GM21528 (cell line): ENCODE measurements around the gene VIPR1.

Experiments used
- ATAC-seq: cut with Tn5 transposase; IDR thresholded peaks from one replicate; pipeline ENCODE4 v1.9.1; 2021; ENCODE audit warnings: mild to moderate bottlenecking, moderate library complexity; ENCODE audit not compliant: unreplicated experiment, low FRiP score

Gene VIPR1

DNA sequence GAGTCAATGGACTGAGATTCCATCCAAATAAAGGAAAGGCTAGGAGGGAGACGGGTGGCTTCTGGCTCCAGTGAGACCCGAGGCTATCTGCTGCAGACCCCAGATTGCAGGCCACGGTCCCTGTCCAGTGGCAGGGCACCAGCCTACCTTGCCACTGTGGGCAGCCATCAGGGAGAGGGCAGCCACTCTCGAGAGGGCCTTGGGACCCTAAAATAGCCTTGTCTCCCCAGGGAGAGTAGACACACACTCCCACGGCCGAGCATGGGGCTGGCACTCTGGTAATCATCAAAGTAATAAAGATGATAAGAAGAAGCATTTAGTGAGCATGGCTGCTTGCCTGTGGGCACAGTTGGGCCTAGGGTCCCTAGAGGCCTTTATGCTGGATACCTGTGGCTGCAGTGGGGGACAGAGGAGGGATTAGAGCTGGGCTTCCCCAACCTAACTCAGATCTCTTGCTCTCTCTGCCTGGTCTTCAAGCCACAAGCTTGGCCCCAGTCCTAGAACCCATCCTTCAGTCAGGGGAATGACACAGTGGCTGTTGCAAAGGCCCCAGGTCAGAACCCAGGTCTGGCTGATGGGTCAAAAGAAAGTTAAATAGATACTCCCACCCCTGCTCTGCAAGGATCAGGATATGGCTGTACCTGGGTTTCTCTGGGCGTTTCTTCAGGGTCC lies 9.2 kb upstream of the VIPR1 start:
- no peak for ATAC-seq

DNA sequence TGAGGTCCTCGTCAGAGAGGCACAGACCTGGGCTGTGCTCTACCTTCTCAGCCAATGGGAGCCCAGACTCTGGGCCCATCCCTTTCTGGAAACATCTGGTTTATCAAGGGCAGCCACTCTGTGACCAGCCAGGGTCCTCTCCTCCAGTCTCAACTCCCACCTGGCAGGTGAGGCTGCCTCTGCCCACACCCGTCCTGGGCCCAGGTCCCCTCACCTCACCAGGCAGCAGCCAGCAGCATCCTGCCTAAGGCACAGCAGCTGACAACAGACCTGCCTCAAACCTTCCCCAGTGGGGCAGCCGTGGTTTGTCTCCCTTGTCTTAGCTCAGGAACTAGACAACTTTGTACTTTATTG lies 8.7 kb upstream of the VIPR1 start:
- ATAC-seq, result no peak

DNA sequence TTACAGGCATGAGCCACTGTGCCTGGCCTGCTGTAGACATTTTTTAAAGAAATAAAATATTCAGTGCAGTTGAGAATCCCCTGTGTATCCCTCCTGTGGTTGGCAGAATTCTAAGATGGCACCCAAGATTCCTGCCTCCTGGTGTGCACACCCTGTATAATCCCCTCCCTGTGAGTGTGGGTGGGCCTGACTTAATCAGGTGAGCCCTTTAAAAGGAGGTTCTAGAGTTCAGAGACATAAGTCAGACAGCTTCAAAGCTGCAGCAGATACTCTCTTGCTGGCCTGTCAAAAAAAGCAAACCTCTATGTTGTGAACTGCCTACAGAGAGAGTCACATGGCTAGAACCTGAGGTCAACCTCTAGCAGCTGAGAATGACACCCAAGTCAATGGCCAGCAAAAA lies 7.0 kb upstream of the VIPR1 start:
- ATAC-seq, result no peak

DNA sequence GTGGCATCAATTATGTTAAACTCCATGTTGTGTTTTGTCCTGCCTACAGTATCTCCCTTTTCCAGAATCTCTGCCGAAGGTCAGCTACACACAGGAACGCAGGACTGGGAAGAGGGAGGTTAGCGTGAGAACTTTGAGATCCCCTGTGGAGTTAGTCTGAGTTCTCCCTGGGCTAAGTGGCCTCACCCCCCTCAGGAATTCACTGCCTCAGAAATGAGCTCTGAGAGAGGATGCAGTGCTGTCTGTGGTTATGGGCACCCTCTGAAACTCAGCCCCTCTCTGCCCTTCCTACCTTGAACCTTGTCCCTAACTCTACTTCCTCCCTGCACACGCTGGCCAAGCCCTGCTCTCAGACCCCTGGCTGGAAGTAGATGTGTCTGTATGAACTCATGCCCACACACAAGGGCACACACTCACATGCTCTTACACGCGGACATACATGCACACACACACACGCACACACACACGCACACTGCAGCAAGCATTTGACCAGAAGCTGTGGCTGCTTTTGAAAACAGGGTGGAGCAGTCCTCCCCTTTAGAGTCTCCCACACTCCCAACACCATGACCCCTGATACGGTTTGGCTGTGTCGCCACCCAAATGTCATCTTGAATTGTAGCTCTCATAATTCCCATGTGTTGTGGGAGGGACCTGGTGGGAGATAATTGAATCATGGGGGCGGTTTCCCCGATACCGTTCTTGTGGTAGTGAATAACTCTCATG lies 5.3 kb upstream of the VIPR1 start:
- no peak for ATAC-seq

DNA sequence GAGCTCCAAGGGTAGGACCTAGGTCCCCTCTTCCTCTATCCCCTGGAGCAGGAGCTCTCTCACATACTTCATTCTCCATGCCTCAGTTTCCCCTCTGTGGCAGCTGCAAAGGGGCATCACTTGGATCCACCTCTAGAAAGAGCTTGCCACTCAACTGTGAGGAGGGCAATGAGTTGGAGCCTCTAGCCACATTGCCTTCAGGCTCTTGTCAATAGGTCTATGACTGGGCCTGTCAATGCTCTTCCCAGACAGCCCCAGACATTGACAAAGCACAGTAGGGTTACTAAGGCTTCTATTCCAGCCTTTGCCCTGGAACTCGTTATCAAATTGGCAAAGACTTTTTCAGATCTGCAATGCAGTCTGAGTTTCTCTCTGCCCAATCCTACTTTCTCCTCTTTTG lies 4.4 kb upstream of the VIPR1 start:
- ATAC-seq, result no peak

DNA sequence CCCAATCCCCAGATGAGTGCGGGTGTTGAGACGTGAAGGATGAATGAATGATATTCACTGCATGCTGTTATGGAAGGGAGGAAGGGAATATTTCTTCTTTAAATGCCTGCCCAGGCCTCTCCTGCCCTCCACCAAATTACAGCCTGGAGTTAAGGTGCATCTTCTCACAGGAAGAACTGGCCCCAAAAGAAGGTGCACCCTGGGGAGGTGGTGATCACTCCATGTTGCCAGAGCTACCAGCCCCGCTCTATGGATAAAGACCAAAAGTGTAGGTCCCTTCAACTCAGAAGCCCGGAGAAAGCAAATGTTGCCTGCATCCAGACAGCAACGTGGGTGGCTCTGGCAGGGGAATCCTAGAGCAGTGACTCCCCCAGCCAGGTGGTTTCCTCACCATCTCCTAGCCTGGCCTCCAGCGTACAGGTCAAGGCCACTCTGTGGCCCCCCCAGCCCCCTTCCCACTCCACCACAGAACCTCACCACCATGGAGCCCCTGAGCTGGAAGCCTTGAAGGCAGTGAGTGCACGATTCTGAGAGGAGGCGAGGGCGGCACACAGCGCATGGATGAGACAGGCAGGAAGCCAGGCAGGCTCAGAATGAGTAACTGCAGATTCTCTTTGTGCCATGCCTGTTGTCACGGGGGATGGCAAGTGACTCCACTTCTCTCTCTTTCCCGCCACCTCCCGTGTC lies 3.5 kb upstream of the VIPR1 start:
- ATAC-seq, result no peak

DNA sequence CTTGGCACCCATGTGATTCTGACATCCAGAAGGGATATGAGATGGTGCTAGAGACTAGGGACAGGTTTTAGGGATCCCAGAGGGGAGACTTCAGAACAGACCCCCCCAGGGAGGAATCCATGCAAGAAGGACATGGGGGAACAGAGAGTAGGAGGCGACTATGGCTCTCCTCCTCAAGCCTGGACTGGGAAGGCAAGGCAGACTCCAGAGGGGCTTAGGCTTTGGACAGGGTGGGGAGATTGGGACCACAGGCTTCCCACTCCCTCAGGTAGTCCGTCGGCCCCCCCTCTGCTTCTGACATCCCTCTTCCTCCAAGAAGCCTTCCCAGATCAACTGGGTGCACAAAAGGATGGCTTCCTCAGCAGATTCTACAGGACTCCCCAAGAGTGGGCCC lies 3.0 kb upstream of the VIPR1 start:
- no peak for ATAC-seq

DNA sequence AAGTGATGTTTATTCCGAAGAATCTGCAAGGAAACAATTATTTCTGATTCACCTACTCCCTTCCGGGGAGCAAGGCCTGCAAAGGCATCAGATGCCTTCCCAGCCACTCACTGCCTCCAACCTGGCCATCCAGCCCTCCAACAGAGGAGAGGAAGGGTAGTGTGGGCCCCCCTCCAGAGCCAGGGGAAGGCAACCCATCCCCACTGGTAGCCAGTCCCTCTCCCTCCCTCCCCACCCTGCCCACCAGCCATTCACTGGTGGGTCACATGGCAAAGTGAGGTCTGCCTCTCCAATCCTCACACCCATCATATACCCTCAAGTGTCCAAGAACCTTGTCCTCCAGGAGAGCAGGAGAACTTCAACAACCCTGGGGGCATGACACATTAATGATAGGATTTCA lies 2.4 kb upstream of the VIPR1 start:
- ATAC-seq, result no peak

DNA sequence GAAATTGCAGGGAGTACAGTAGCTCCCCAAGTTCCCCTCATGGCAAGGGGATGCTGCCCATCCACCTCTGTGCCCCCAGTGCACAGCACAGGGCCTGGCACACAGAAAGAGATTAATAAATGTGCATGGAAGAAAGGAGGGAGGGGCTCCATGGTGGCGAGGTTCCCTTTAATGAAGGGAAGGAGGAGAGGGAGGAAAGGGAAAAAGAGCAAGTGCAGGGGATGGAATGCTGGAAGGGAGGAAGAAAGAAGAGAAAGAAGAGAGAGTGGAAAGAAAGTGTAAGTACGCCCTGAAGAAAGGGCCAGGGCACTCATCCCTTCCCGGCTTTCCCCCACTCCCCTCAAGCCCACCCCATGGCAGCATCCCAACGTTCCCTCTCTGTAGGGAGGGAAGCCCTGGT lies 1.5 kb upstream of the VIPR1 start:
- no peak for ATAC-seq

DNA sequence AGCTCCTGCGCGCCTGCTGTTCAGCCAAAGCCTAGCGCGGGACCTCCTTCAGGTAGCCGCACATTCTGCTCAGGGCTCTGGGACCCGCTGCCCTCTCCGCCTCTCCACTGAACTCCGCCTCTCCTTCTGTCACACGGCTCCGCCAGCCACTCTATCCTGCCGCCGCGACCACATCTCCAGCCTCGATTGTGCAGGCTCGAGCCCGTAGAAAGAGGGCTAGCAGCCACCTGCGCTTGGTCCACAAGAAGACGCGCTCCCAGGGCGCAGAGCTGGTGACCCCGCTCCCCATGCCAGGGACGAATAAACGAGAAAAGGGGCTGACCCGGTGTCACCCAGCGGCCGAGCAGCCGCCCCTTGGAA lies 1.1 kb upstream of the VIPR1 start:
- ATAC-seq, result no peak

DNA sequence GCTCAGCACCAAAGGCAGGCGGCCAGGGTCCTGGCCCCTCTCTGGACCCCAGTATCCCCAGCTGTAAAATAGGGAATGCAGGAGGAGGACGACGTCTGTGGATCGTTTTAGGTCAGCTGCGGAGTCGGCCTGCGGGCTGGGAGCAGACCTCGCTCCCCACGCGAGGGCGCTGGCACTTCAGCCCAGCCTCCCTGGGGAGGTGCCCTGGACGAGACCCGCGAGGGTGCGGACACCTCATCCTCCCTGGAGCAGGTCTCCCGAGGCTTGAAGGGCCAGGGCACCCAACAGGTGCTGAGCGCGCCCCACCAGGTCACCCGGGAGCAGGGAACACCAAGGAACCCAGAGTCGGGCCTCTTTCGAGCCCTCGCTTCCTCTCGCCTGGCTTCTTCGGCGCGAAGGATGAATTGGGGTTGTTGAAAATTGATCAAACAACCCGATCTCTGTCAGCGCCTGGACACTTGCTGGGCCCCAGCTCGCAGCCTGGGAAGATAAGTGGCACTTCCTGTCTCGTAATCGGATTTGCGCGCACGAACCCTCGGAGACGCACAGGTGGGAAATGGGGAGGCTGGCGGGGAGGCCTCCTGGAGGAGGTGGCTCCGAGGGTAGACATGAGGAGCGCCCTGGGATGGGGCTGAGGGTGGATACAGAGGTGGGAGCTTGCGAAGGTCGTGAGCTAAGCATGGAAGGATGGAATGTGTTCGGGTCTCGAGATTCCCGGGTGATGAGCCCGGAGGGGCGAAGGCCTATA lies 588 bp upstream of the VIPR1 start:
- peak; percentile 36 for ATAC-seq

DNA sequence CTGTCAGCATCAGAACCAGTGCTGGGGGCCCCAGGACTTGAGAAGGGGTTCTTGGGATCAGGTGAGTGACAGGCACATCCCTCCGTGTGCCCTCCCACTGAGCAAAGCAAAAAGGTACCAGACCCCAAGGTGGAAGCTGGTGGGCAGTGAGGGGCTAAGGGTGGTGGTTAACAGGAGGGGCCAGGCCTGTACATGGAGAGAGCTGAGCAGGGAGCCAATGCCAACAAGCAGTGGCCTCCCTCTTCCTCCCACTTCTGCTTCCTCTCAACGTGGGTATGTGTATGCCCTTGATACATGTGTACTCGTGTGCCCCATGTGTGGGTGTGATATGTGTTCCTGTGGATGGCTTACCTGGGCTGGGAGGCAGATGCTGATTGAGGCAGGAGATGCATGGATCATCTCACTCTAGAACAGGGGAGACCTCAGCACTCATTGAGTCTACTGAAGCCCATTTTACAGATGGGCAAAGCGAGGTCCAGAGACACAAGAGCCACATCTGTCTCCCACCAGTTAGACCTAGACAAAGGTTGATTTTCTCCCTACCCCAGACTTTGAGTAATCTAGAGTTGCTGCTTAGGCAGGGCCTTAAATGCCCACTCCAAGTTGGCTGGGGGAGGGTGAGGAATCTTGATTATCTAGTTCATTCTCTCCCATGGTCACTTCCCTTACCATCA lies 945 bp downstream of the VIPR1 start:
- ATAC-seq, result no peak

DNA sequence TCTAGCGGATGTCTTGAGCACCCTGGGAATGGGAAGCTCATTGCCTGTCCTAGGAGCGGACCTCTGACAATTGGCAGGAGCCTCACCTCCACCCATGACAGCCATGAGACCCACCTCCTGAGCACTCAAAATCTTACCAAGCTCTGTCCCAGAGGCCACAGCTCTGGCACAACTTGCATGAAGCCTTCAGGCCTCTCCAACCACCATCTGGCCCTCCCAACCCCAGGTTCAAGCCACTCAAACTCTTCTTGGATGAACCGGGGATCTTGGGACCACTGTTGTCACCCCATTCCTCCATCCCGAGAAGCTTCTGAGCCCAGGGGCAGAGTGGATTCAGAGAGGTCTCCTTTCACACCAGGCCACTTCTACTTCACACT lies 1.5 kb downstream of the VIPR1 start:
- no peak for ATAC-seq

DNA sequence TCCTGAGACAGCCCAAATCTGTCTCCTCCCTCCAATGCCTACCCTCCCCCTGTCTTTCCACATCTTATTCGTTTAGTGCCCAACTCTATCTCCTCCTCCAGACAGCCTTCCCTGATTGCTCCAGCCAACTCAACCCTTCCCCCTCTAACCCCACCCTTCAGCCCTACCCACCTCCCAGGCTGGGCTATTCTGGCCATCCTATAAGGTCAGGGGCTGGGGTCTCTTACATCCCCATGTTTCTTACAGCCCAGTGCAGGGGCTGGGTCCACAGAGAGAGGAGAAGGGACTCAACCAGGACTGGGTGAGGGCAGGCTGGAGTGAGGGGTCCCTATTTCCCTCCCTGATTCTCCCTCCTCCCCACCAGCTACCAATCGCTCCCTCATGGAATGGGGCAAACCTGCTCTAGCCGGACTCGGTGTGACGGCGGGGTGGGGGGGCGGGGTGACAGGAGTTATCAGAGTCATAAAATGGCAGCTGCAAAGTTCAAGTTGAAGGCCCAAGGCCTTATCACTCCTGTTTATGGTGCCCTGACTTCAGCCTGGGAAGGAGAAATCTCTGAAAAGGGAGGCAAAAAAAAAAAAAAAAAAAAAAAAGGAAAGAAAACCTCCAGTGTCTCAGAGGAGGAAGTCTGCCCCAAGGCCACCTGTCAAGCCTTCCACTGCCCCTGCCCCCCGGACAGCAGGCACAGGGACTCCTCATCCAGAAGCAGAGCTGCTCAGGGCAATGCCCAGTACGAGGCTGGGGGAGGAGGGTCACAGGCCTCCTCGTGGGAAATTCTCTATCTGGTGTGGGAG lies 2.1 kb downstream of the VIPR1 start:
- no peak for ATAC-seq

DNA sequence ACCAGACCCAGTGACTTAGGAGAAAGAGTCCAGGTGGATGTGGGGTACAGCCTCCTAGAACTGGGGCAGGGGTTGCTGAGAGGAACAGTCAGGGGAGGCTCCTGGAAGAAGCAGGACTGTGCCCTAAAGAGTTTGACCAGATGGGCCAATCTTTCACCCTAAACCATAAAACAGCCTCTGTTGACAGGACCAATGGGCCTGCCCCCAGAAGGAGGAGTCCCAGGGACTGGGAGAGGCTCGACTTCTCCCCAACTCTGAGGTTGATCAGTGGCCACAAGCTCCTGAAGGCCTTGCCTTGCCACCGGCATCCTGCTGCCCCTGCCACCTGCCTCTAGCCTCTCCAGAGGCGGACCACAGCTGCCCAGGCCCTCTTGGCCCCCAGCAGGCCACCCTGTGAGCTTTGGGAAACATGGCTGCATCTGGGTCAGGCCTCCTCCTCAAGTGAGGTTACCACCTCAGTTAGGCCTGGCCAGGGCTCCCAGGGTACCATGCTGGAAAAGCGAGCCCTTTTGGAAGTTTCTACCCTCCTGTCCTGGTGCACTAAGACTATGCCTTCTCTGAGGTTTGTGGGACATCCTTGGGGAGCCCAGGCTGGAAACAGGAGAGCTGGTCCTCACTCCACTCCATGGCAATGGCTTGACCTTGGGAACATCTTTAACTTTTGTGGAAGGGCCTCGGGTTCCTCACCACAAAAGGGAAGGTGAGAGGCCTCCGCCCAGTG lies 2.8 kb downstream of the VIPR1 start:
- no peak for ATAC-seq

DNA sequence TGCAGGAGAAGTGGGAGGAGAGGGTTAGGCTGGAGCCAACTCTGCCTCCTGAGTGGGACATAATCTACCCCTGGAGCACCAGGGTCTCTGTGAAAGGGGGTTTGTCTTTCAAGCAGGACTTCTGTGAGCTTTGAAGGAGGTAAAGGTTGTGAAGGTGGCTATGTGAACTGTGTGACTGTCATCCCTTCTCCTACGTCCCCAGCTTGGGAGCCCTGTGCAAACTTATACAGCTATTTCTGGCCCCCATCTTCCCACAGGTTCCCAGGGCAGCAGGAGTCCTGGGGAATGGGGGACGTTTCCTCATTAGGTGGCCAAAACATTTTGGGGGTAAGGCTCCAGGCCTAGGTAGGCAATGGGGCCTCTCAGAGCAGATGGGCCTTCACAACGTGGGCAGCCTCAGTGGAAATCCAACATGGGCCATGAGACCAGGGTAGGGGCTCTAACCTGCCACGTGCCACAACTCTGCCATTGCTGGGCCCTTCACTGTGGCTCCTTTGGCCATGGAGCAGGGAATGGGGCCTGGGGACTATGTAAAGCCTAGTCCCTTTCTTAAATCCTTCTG lies 3.5 kb downstream of the VIPR1 start:
- ATAC-seq, result no peak

DNA sequence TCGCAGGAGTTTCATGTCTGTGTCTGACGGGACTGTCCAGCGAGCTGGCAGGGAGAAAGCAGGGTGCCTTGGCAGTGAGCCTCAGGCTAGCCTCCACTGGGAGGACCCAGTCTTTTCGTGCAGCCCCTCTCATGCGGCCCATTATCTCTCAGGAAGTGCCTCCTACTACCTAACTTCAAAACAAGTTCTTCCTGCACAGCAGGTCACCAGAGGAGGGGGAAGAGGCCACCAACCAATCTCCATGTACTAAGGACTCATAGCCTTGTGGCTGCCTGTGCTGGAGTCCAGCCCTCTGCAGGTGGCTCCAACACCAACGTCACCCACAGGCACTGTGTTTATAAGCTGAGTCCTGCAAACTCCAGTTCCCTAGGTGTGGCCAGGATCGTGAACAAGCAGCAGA lies 4.8 kb downstream of the VIPR1 start:
- ATAC-seq, result no peak

DNA sequence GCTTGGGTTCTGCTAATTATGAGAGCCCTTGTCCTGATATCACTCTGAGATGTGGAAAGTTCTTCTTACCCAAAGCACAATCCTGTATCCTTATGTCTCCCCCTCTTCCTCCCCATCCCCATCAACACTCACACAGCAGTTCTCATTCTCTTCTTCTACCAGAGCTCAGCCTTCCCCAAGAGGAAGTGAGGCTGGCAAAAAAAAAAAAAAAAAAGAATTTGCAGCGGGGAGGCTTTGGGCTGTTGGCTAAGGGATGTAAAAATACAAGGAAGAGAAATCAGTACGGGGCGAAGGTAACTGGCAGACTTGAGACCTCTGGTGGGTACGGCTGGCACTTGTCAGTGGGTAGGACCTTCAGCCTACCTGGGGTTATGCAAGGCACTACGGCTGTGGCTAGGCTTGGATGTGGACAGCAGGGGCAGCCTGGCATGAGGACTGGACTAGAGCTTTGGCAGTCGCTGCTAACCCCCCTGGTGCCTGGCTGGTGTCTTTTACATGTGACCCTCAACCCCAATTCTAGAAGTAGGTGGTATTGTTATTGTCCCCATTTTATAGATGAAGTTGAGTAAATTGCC lies 5.4 kb downstream of the VIPR1 start:
- ATAC-seq, result no peak

DNA sequence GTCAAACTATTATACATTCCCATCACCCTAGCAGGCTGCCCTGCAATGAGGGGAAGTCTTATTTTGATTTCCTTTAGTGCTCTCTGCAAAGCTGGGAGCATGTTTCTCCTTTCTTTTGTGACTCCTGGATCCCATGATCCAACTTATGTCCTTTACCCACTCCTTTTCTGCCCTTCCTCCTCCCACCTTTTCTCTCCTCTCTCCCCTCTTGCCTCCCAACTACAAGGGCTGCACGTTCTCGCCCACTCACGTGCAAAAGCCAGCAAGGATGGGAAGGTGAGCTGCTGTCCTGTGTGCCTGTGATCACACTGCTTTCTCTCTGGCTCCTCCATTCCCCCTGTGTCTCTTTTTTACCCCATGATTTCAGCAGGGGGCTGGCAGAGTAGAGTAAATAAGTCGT lies 6.1 kb downstream of the VIPR1 start:
- ATAC-seq, result no peak
